ENCODE measurements around the gene CRIM1. TPM values are rescaled to one million over a fixed set of nuclear protein-coding genes. Genes with fewer than 3 reads are reported as not detected.

CRIM1 gene
- polyA plus RNA-seq, 1 donor: 90.0 TPM

GRCh38 chr2:36371928-36372391 is 16.4 kb downstream of the CRIM1 start:
- peak; percentile 57 for DNase-seq

GRCh38 chr2:36373149-36373926 is 17.8 kb downstream of the CRIM1 start:
- DNase-seq: no peak

- DNase-seq: no peak
Measured at GRCh38 chr2:36374585-36374984, 19.0 kb downstream of the CRIM1 start.

GRCh38 chr2:36376319-36376765 is 20.8 kb downstream of the CRIM1 start:
- DNase-seq: peak; percentile 68

GRCh38 chr2:36376992-36377738 is 21.6 kb downstream of the CRIM1 start:
- DNase-seq: no peak

GRCh38 chr2:36379710-36380448 is 24.3 kb downstream of the CRIM1 start:
- no peak for DNase-seq

- DNase-seq: peak; percentile 47
Measured at GRCh38 chr2:36380624-36381481, 25.3 kb downstream of the CRIM1 start.

- DNase-seq: no peak
Measured at GRCh38 chr2:36381993-36382392, 26.4 kb downstream of the CRIM1 start.

- DNase-seq: no peak
Measured at GRCh38 chr2:36382472-36382871, 26.9 kb downstream of the CRIM1 start.

GRCh38 chr2:36383726-36384125 is 28.1 kb downstream of the CRIM1 start:
- DNase-seq: no peak

- DNase-seq: no peak
Measured at GRCh38 chr2:36384454-36384853, 28.9 kb downstream of the CRIM1 start.

- DNase-seq: no peak
Measured at GRCh38 chr2:36385603-36386002, 30.0 kb downstream of the CRIM1 start.

- DNase-seq: no peak
Measured at GRCh38 chr2:36387258-36387916, 31.8 kb downstream of the CRIM1 start.

- no peak for DNase-seq
Measured at GRCh38 chr2:36388472-36388871, 32.9 kb downstream of the CRIM1 start.

- no peak for DNase-seq
Measured at GRCh38 chr2:36389091-36389564, 33.5 kb downstream of the CRIM1 start.

GRCh38 chr2:36389577-36389976 is 34.0 kb downstream of the CRIM1 start:
- no peak for DNase-seq

GRCh38 chr2:36392571-36393255 is 37.1 kb downstream of the CRIM1 start:
- DNase-seq: no peak

- no peak for DNase-seq
Measured at GRCh38 chr2:36393738-36394256, 38.2 kb downstream of the CRIM1 start.

- DNase-seq: no peak
Measured at GRCh38 chr2:36394804-36395203, 39.2 kb downstream of the CRIM1 start.

- no peak for DNase-seq
Measured at GRCh38 chr2:36395866-36396265, 40.3 kb downstream of the CRIM1 start.
